Measurements from ENCODE around the gene PER1.

GRCh38 chr17:8147141-8147804 lies 4.9 kb downstream of the PER1 start:
- TF ChIP-seq PKNOX1 (IDR thresholded peaks at IDR 0.05) (no peak), HDGF (IDR thresholded peaks at IDR 0.05; ENCODE audit: borderline replicate concordance) (no peak), FOXK2 (IDR thresholded peaks at IDR 0.05) (no peak), FOXM1 (IDR thresholded peaks at IDR 0.05; ENCODE audit: borderline replicate concordance) (no peak)
